SKM-1 (cell line): ENCODE results near the gene CYSLTR2.
"Not testable (repeated sequence)": the region's sequence is repeated elsewhere in the genome, so short reads cannot be mapped to it uniquely, and the experiment has no call there.

ENCODE experiments used
- DNase-seq: peaks from one replicate; lab custom pipeline; 2025; ENCODE audit not compliant: unreplicated experiment; lab: John Stamatoyannopoulos, UW

Gene CYSLTR2

GRCh38 chr13:48686636-48687210, 33.0 kb downstream of the CYSLTR2 start:
- DNase-seq, result no peak

- no peak for DNase-seq
These were observed 33.5 kb downstream of the CYSLTR2 start for GRCh38 chr13:48687249-48687648.

- no peak for DNase-seq
These were observed 40.3 kb downstream of the CYSLTR2 start for GRCh38 chr13:48693998-48694397.

- no peak for DNase-seq
These were observed 42.0 kb downstream of the CYSLTR2 start for GRCh38 chr13:48695776-48696175.

- DNase-seq, result not testable (repeated sequence)
These were observed 42.9 kb downstream of the CYSLTR2 start for GRCh38 chr13:48696676-48697075.

GRCh38 chr13:48707405-48707804, 53.7 kb downstream of the CYSLTR2 start:
- DNase-seq, result no peak

GRCh38 chr13:48708764-48709163, 55.0 kb downstream of the CYSLTR2 start:
- no peak for DNase-seq

- no peak for DNase-seq
These were observed 55.5 kb downstream of the CYSLTR2 start for GRCh38 chr13:48709213-48709612.

GRCh38 chr13:48710160-48710559, 56.4 kb downstream of the CYSLTR2 start:
- no peak for DNase-seq

GRCh38 chr13:48712141-48712540, 58.4 kb downstream of the CYSLTR2 start:
- no peak for DNase-seq

GRCh38 chr13:48715977-48716376, 62.2 kb downstream of the CYSLTR2 start:
- DNase-seq, result no peak

GRCh38 chr13:48720621-48721020, 66.9 kb downstream of the CYSLTR2 start:
- no peak for DNase-seq

GRCh38 chr13:48723168-48723567, 69.4 kb downstream of the CYSLTR2 start:
- no peak for DNase-seq

- DNase-seq, result no peak
These were observed 71.5 kb downstream of the CYSLTR2 start for GRCh38 chr13:48725271-48725670.

GRCh38 chr13:48726711-48727110, 73.0 kb downstream of the CYSLTR2 start:
- DNase-seq, result no peak

- no peak for DNase-seq
These were observed 73.7 kb downstream of the CYSLTR2 start for GRCh38 chr13:48727241-48728011.

- DNase-seq, result no peak
These were observed 74.5 kb downstream of the CYSLTR2 start for GRCh38 chr13:48728226-48728625.

GRCh38 chr13:48728876-48729275, 75.1 kb downstream of the CYSLTR2 start:
- DNase-seq, result no peak

GRCh38 chr13:48729856-48730255, 76.1 kb downstream of the CYSLTR2 start:
- no peak for DNase-seq

- DNase-seq, result no peak
These were observed 77.4 kb downstream of the CYSLTR2 start for GRCh38 chr13:48731001-48731658.

- DNase-seq, result no peak
These were observed 78.3 kb downstream of the CYSLTR2 start for GRCh38 chr13:48731957-48732569.
